CD14-positive monocyte (primary cell): ENCODE data around the gene RTN4IP1. TPM values are rescaled to one million over a fixed set of nuclear protein-coding genes. Genes with fewer than 3 reads are reported as not detected.

Experiments
- DNase-seq, 3 donors: peaks; one replicate each; pipeline ENCODE4 v3.0.0-alpha.2; 2011 to 2022
- H2AFZ ChIP-seq: 2 replicates; pipeline ENCODE4 v1.6.0; 2012; ENCODE audit warnings: mild to moderate bottlenecking, low read depth, low read length, inconsistent platforms; ENCODE audit not compliant: insufficient read depth, poor library complexity, severe bottlenecking
- H3K27ac ChIP-seq, 2 donors: 1 replicate in 1 of 2; 2 replicates in 1 of 2; pipeline ENCODE4 v1.5.1; 2012 to 2013; ENCODE audit warnings: low read length in 2 of 2, control low read depth in 1 of 2, inconsistent platforms in 1 of 2, low read depth in 1 of 2, mild to moderate bottlenecking in 1 of 2
- H3K27me3 ChIP-seq, 2 donors: one replicate each; pipeline versions ENCODE4 v1.6.0 to v1.6.1; 2011 to 2013; ENCODE audit warnings: low read length in 2 of 2; ENCODE audit not compliant: control insufficient read depth in 2 of 2, insufficient read depth in 2 of 2
- H3K36me3 ChIP-seq, 2 donors: replicated peaks in 1 of 2; 1 replicate in 1 of 2; 2 replicates in 1 of 2; pipeline versions ENCODE4 v1.5.1 to v1.6.1; 2012 to 2013; ENCODE audit warnings: low read length in 2 of 2, control low read depth in 1 of 2, inconsistent platforms in 1 of 2, mild to moderate bottlenecking in 1 of 2; ENCODE audit not compliant: insufficient read depth in 2 of 2, control insufficient read depth in 1 of 2
- H3K4me1 ChIP-seq, 2 donors: 1 replicate in 1 of 2; 2 replicates in 1 of 2; pipeline versions ENCODE4 v1.5.1 to v1.6.1; 2012 to 2013; ENCODE audit warnings: low read length in 2 of 2, control low read depth in 1 of 2, inconsistent platforms in 1 of 2, mild to moderate bottlenecking in 1 of 2, moderate library complexity in 1 of 2; ENCODE audit not compliant: insufficient read depth in 2 of 2, control insufficient read depth in 1 of 2
- H3K4me2 ChIP-seq: replicated peaks from 2 replicates; pipeline ENCODE3; 2012; ENCODE audit warnings: low read length, moderate library complexity, mild to moderate bottlenecking; ENCODE audit not compliant: poor library complexity, severe bottlenecking; ENCODE audit errors: extremely low read depth
- H3K4me3 ChIP-seq, 3 experiments: fragments of 200-600 bp in 1 of 3; sonication (generic) in 1 of 3; replicated peaks in 1 of 3; 1 replicate in 2 of 3; 2 replicates in 1 of 3; pipeline ENCODE4 v1.5.1; 2011 to 2013; ENCODE audit warnings: low read length in 3 of 3, mild to moderate bottlenecking in 3 of 3, control low read depth in 2 of 3, low read depth in 2 of 3, inconsistent platforms in 1 of 3, moderate library complexity in 1 of 3
- H3K79me2 ChIP-seq: 2 replicates; pipeline ENCODE4 v1.6.0; 2012; ENCODE audit warnings: mild to moderate bottlenecking, control low read depth, inconsistent platforms, low read length, moderate library complexity; ENCODE audit not compliant: insufficient read depth
- H3K9ac ChIP-seq: 2 replicates; pipeline ENCODE4 v1.6.0; 2017; ENCODE audit warnings: low read length, mild to moderate bottlenecking; ENCODE audit not compliant: insufficient read depth, poor library complexity, severe bottlenecking
- H3K9me3 ChIP-seq, 2 donors: replicated peaks in 1 of 2; 1 replicate in 1 of 2; 2 replicates in 1 of 2; pipeline versions ENCODE4 v1.5.1 to v1.6.1; 2012 to 2013; ENCODE audit warnings: low read length in 2 of 2, control low read depth in 1 of 2; ENCODE audit not compliant: control insufficient read depth in 1 of 2, insufficient read depth in 1 of 2
- H4K20me1 ChIP-seq: 2 replicates; pipeline ENCODE4 v1.6.0; 2012; ENCODE audit warnings: mild to moderate bottlenecking, low read length, control low read depth, moderate library complexity; ENCODE audit not compliant: insufficient read depth
- H3K27ac Mint-ChIP-seq, 7 donors: one replicate each; pipeline ENCODE4 v1.8.0; 2020; ENCODE audit warnings: mild to moderate bottlenecking in 7 of 7, mixed read lengths in 7 of 7, moderate library complexity in 6 of 7, inconsistent platforms in 2 of 7
- H3K27me3 Mint-ChIP-seq, 3 donors: one replicate each; pipeline ENCODE4 v1.8.0; 2021 to 2022; ENCODE audit warnings: low read depth in 3 of 3, mild to moderate bottlenecking in 3 of 3, mixed read lengths in 3 of 3, moderate library complexity in 3 of 3, inconsistent platforms in 1 of 3
- H3K36me3 Mint-ChIP-seq, 2 donors: one replicate each; pipeline ENCODE4 v1.8.0; 2020; ENCODE audit warnings: mixed read lengths in 2 of 2, inconsistent platforms in 1 of 2, mild to moderate bottlenecking in 1 of 2
- H3K4me1 Mint-ChIP-seq: one replicate; pipeline ENCODE4 v1.8.0; 2020; ENCODE audit warnings: mild to moderate bottlenecking, mixed read lengths
- H3K4me3 Mint-ChIP-seq, 2 donors: one replicate each; pipeline ENCODE4 v1.8.0; 2020; ENCODE audit warnings: mild to moderate bottlenecking in 2 of 2, mixed read lengths in 2 of 2, moderate library complexity in 1 of 2
- H3K9me3 Mint-ChIP-seq, 7 donors: one replicate each; pipeline ENCODE4 v1.8.0; 2020 to 2022; ENCODE audit warnings: mixed read lengths in 7 of 7, mild to moderate bottlenecking in 6 of 7, moderate library complexity in 6 of 7, inconsistent platforms in 2 of 7
- WGBS: methylation state at CpG from one replicate; pipeline ENCODE4 v1.1.5; 2013; ENCODE audit warnings: missing lambda C conversion rate; ENCODE audit not compliant: insufficient coverage; 5-methylcytosine and 5-hydroxymethylcytosine counted together
- intact Hi-C, 2 donors: fragments of 100-400 bp; cut with micrococcal nuclease; formaldehyde crosslinking; loops; one replicate each; pipeline versions ENCODE4 v1.15.0 to v1.15.1; 2023
- polyA plus RNA-seq, 3 donors: library from polyadenylated mRNA; depleted of rRNA in 1 of 3; unstranded in 2 of 3; stranded (reverse) in 1 of 3; fragments of 300-500 nt in 2 of 3; fragments of >200 nt in 1 of 3; fragmentation: Illumina TruSeq in 2 of 3; gene quantifications; 1 replicate in 2 of 3; 2 replicates in 1 of 3; pipeline ENCODE4 v1.2.3, GENCODE V29; 2012 to 2021
- TF ChIP-seq, protein P1 (sequence below): fragments of 200-600 bp; IDR thresholded peaks from one replicate; pipeline ENCODE4 v1.8.0; 2022; ENCODE audit warnings: antibody characterized with exemption, mild to moderate bottlenecking

RTN4IP1 gene
- polyA plus RNA-seq, 3 donors = 3.5 to 6.7 (median 4.5) TPM

DNA sequence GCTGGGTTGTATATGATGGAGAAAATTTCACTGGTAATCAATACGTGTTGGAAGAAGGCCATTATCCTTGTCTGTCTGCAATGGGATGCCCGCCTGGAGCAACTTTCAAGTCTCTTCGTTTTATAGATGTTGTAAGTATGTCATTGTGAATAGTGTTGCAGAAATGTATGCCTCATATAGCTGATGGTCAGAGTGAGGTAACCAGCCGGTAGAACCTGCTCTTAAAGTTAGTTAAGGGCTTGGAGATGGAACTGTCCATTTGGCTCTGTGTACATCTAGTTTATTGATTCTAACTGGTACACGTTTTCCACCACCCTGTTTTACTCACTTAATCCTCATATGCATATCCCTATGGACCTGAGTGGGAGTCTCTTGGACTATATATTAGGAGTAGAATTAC, 73.5 kb downstream of the RTN4IP1 start:
- Histone ChIP-seq H3K27ac (peak overlapping the region in 1 of 2 donors; percentile 15), H3K4me3 (no peak overlapping the region), H2AFZ (no peak overlapping the region), H3K9me3 (no peaks in the 10 kb centered on the region), H4K20me1 (no peaks in the 10 kb centered on the region), H3K9ac (no peak overlapping the region), H3K27me3 (no peaks in the 10 kb centered on the region), H3K4me1 (peaks cover 17 to 24% of the 10 kb centered on the region in 2 donors), H3K36me3 (peaks cover 76 to 77% of the 10 kb centered on the region in 2 donors), H3K79me2 (peaks cover 71% of the 10 kb centered on the region), H3K4me2 (no peak overlapping the region)
- Mint-ChIP-seq H3K9me3 (no peaks in the 10 kb centered on the region), H3K4me1 (peaks cover 21% of the 10 kb centered on the region), H3K36me3 (peaks cover 61 to 81% of the 10 kb centered on the region in 2 donors), H3K27ac (peak overlapping the region in 1 of 7 donors; percentile 33), H3K4me3 (no peak overlapping the region), H3K27me3 (no peaks in the 10 kb centered on the region)
- TF ChIP-seq, protein P1, sequence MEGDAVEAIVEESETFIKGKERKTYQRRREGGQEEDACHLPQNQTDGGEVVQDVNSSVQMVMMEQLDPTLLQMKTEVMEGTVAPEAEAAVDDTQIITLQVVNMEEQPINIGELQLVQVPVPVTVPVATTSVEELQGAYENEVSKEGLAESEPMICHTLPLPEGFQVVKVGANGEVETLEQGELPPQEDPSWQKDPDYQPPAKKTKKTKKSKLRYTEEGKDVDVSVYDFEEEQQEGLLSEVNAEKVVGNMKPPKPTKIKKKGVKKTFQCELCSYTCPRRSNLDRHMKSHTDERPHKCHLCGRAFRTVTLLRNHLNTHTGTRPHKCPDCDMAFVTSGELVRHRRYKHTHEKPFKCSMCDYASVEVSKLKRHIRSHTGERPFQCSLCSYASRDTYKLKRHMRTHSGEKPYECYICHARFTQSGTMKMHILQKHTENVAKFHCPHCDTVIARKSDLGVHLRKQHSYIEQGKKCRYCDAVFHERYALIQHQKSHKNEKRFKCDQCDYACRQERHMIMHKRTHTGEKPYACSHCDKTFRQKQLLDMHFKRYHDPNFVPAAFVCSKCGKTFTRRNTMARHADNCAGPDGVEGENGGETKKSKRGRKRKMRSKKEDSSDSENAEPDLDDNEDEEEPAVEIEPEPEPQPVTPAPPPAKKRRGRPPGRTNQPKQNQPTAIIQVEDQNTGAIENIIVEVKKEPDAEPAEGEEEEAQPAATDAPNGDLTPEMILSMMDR = no peak
- intact Hi-C loops = no loop called here
- DNase-seq = no peak
- WGBS = 90% methylated on average over 3 of the region's 5 CpGs

DNA sequence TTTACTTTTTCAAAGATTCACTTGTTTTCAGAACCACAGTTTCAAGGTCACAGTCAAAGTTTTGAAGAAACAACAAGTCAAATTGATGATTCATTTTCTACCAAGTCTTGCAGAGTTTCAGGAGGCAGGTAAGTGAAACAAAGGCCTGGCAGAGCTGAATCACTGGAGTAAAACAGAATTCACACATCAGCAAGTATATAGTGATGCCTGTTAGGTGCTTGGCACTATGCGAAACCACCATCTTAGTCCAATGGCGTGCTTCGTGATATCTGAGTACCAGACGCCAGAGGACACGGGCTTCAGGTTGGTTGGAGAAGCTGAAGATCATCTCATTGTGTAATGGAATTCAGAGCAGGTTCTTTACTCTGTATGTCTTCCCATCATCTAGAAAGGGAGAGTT, 75.9 kb downstream of the RTN4IP1 start:
- Histone ChIP-seq H3K4me3 (no peak overlapping the region), H3K27ac (peak overlapping the region in 1 of 2 donors; percentile 15), H3K27me3 (no peaks in the 10 kb centered on the region), H3K4me2 (no peak overlapping the region), H3K36me3 (peaks cover 55 to 58% of the 10 kb centered on the region in 2 donors), H3K79me2 (peaks cover 75% of the 10 kb centered on the region), H3K9me3 (no peaks in the 10 kb centered on the region), H3K9ac (no peak overlapping the region), H3K4me1 (peaks cover 32 to 36% of the 10 kb centered on the region in 2 donors), H2AFZ (no peak overlapping the region), H4K20me1 (no peaks in the 10 kb centered on the region)
- H3K36me3 Mint-ChIP-seq = peaks cover 50 to 72% of the 10 kb centered on the region in 2 donors
- peaks cover 0 to 3% (median 0%) of the 10 kb centered on the region in 7 donors for H3K9me3 Mint-ChIP-seq
- 100% methylated on average over 5 of the region's 5 CpGs for WGBS
- intact Hi-C loops = no loop called here
- H3K4me1 Mint-ChIP-seq = peaks cover 36% of the 10 kb centered on the region
- peak overlapping the region in 6 of 7 donors; percentile 43 to 89 (median 58) for H3K27ac Mint-ChIP-seq
- H3K4me3 Mint-ChIP-seq = no peak overlapping the region
- no peaks in the 10 kb centered on the region for H3K27me3 Mint-ChIP-seq
- TF ChIP-seq, protein P1 = no peak
- DNase-seq = no peak
